Upper lobe of left lung (tissue), 6 donors: Measurements from ENCODE around the gene TEX10. TPM values are rescaled to one million over a fixed set of nuclear protein-coding genes. Genes with fewer than 3 reads are reported as not detected.

Source experiments
- ATAC-seq, 2 donors: fragments of 200-7000 bp; cut with Tn5 transposase; one replicate each; pipeline ENCODE4 v1.9.1; 2022; ENCODE audit warnings: mild to moderate bottlenecking in 2 of 2, moderate library complexity in 2 of 2; ENCODE audit not compliant: low FRiP score in 2 of 2
- DNase-seq, 2 donors: peaks; one replicate each; pipeline ENCODE4 v3.0.0-alpha.2; 2019 to 2020
- H3K27ac ChIP-seq, 4 donors: fragments of 200-600 bp; sonication (generic); one replicate each; pipeline ENCODE4 v1.5.1; 2016 to 2019
- H3K27me3 ChIP-seq, 4 donors: fragments of 200-600 bp; sonication (generic); one replicate each; pipeline ENCODE4 v1.5.1; 2017 to 2019
- H3K36me3 ChIP-seq, 4 donors: fragments of 200-600 bp; sonication (generic); one replicate each; pipeline ENCODE4 v1.5.1; 2016 to 2019
- H3K4me1 ChIP-seq, 4 donors: fragments of 200-600 bp; sonication (generic); one replicate each; pipeline ENCODE4 v1.5.1; 2018 to 2019
- H3K4me3 ChIP-seq, 4 donors: fragments of 200-600 bp; sonication (generic); one replicate each; pipeline ENCODE4 v1.5.1; 2017 to 2019; ENCODE audit warnings: mild to moderate bottlenecking in 2 of 4, moderate library complexity in 1 of 4
- H3K9me3 ChIP-seq, 4 donors: fragments of 200-600 bp; sonication (generic); one replicate each; pipeline ENCODE4 v1.5.1; 2018 to 2019
- CTCF ChIP-seq, 6 experiments: fragments of 450-650 bp in 4 of 6; fragments of 200-600 bp in 2 of 6; sonication (generic) in 2 of 6; IDR thresholded peaks; one replicate each; pipeline ENCODE4 v1.5.1; 2016 to 2019; ENCODE audit warnings: antibody characterized with exemption in 6 of 6
- EP300 ChIP-seq, 4 donors: sonication (generic); formaldehyde crosslinking; IDR thresholded peaks; one replicate each; pipeline ENCODE4 v1.5.1; 2017; ENCODE audit warnings: antibody characterized with exemption in 4 of 4, control low read depth in 2 of 4
- POLR2A ChIP-seq, 4 donors: fragments of 450-650 bp; IDR thresholded peaks; one replicate each; pipeline ENCODE4 v1.5.1; 2016 to 2017; ENCODE audit warnings: antibody characterized with exemption in 4 of 4, mild to moderate bottlenecking in 2 of 4
- POLR2AphosphoS5 ChIP-seq, 2 donors: sonication (generic); formaldehyde crosslinking; IDR thresholded peaks; one replicate each; pipeline ENCODE4 v1.5.1; 2017; ENCODE audit warnings: antibody characterized with exemption in 2 of 2
- WGBS, 2 donors: methylation state at CpG; one replicate each; pipeline ENCODE4 v1.1.5; 2017 to 2018; 5-methylcytosine and 5-hydroxymethylcytosine counted together
- total RNA-seq, 6 donors: library from RNA; depleted of rRNA in 4 of 6; stranded (reverse); fragments of >200 nt in 4 of 6; gene quantifications; one replicate each; pipeline versions ENCODE4 v1.1.0 to v1.2.1, GENCODE V29; 2016 to 2021
- donor health status: DM: no; HTN: no; CAD: no; lungs with moderate emphysema.
- donor health status: DM: no; HTN: yes; CAD: no; lungs with severe emphysema.

Gene TEX10
- total RNA-seq, 6 donors from 2014 or later, result 6.2 to 17.3 (median 13.0) TPM

GRCh38 chr9:100372648-100373047, 19.9 kb upstream of the TEX10 start:
- Histone ChIP-seq H3K9me3 (peaks cover 0 to 5% (median 0%) of the 10 kb centered on the region in 4 donors), H3K27me3 (no peaks in the 10 kb centered on the region), H3K27ac (no peak overlapping the region), H3K36me3 (no peaks in the 10 kb centered on the region), H3K4me1 (no peaks in the 10 kb centered on the region), H3K4me3 (no peak overlapping the region)
- DNase-seq, result no peak
- no peak for ATAC-seq
- TF ChIP-seq EP300 (IDR thresholded peaks at IDR 0.05) (no peak), POLR2A (IDR thresholded peaks at IDR 0.05) (no peak)
- 100% methylated on average over 2 to 3 of the region's 3 CpGs for WGBS, 2 donors

GRCh38 chr9:100370064-100370723, 17.5 kb upstream of the TEX10 start:
- Histone ChIP-seq H3K27ac (no peak overlapping the region), H3K4me1 (no peaks in the 10 kb centered on the region), H3K9me3 (peaks cover 0 to 6% (median 0%) of the 10 kb centered on the region in 4 donors), H3K27me3 (no peaks in the 10 kb centered on the region), H3K36me3 (no peaks in the 10 kb centered on the region), H3K4me3 (no peak overlapping the region)
- WGBS, 2 donors, result 87 to 93% methylated on average over 7 of the region's 7 CpGs
- DNase-seq (no peak), ATAC-seq (no peak)
- TF ChIP-seq POLR2AphosphoS5 (IDR thresholded peaks at IDR 0.05), result no peak
- TF ChIP-seq CTCF (IDR thresholded peaks at IDR 0.05), result no peak
- no peak for TF ChIP-seq POLR2A (IDR thresholded peaks at IDR 0.05)
- TF ChIP-seq EP300 (IDR thresholded peaks at IDR 0.05), result no peak

GRCh38 chr9:100368672-100369071, 15.9 kb upstream of the TEX10 start:
- DNase-seq, result no peak
- no peak for ATAC-seq
- H3K4me1 ChIP-seq, result no peaks in the 10 kb centered on the region
- H3K36me3 ChIP-seq, result no peaks in the 10 kb centered on the region
- H3K4me3 ChIP-seq, result no peak overlapping the region
- no peaks in the 10 kb centered on the region for H3K27me3 ChIP-seq
- 71 to 91% methylated on average over 9 of the region's 9 CpGs for WGBS, 2 donors
- H3K9me3 ChIP-seq, result peaks cover 0 to 6% (median 0%) of the 10 kb centered on the region in 4 donors
- no peak for TF ChIP-seq POLR2A (IDR thresholded peaks at IDR 0.05)
- no peak overlapping the region for H3K27ac ChIP-seq

GRCh38 chr9:100366121-100366520, 13.4 kb upstream of the TEX10 start:
- no peak for TF ChIP-seq CTCF (IDR thresholded peaks at IDR 0.05)
- DNase-seq (no peak), ATAC-seq (no peak)
- Histone ChIP-seq H3K27me3 (no peaks in the 10 kb centered on the region), H3K4me3 (no peak overlapping the region), H3K36me3 (no peaks in the 10 kb centered on the region), H3K4me1 (no peaks in the 10 kb centered on the region), H3K9me3 (peaks cover 0 to 6% (median 0%) of the 10 kb centered on the region in 4 donors), H3K27ac (no peak overlapping the region)
- 86 to 93% methylated on average over 5 of the region's 5 CpGs for WGBS, 2 donors

GRCh38 chr9:100364013-100364412, 11.3 kb upstream of the TEX10 start:
- peaks cover 0 to 6% (median 0%) of the 10 kb centered on the region in 4 donors for H3K9me3 ChIP-seq
- no peaks in the 10 kb centered on the region for H3K27me3 ChIP-seq
- DNase-seq, result no peak
- no peaks in the 10 kb centered on the region for H3K36me3 ChIP-seq
- H3K4me1 ChIP-seq, result no peaks in the 10 kb centered on the region
- 84 to 87% methylated on average over 8 of the region's 8 CpGs for WGBS, 2 donors
- H3K4me3 ChIP-seq, result no peak overlapping the region
- no peak overlapping the region for H3K27ac ChIP-seq
- TF ChIP-seq EP300 (IDR thresholded peaks at IDR 0.05), result no peak
- TF ChIP-seq POLR2A (IDR thresholded peaks at IDR 0.05), result no peak
- no peak for TF ChIP-seq POLR2AphosphoS5 (IDR thresholded peaks at IDR 0.05)
- no peak for TF ChIP-seq CTCF (IDR thresholded peaks at IDR 0.05)
- no peak for ATAC-seq

GRCh38 chr9:100359057-100359456, 6.3 kb upstream of the TEX10 start:
- Histone ChIP-seq H3K27ac (no peak overlapping the region), H3K4me3 (no peak overlapping the region), H3K4me1 (no peaks in the 10 kb centered on the region), H3K36me3 (no peaks in the 10 kb centered on the region), H3K27me3 (no peaks in the 10 kb centered on the region), H3K9me3 (no peaks in the 10 kb centered on the region)
- WGBS, 2 donors, result 95 to 99% methylated on average over 3 of the region's 3 CpGs
- ATAC-seq, result no peak
- DNase-seq, result no peak
- TF ChIP-seq POLR2AphosphoS5 (IDR thresholded peaks at IDR 0.05) (no peak), CTCF (IDR thresholded peaks at IDR 0.05) (no peak), EP300 (IDR thresholded peaks at IDR 0.05) (no peak), POLR2A (IDR thresholded peaks at IDR 0.05) (no peak)
